Fibroblast of upper back skin (primary cell): Measurements from ENCODE around the gene CPEB1.
"Not testable (repeated sequence)": the region's sequence is repeated elsewhere in the genome, so short reads cannot be mapped to it uniquely, and the experiment has no call there.

Experiments used
- DNase-seq: peaks from one replicate; pipeline ENCODE4 v3.0.0-alpha.2; 2013

The CPEB1 gene

DNA sequence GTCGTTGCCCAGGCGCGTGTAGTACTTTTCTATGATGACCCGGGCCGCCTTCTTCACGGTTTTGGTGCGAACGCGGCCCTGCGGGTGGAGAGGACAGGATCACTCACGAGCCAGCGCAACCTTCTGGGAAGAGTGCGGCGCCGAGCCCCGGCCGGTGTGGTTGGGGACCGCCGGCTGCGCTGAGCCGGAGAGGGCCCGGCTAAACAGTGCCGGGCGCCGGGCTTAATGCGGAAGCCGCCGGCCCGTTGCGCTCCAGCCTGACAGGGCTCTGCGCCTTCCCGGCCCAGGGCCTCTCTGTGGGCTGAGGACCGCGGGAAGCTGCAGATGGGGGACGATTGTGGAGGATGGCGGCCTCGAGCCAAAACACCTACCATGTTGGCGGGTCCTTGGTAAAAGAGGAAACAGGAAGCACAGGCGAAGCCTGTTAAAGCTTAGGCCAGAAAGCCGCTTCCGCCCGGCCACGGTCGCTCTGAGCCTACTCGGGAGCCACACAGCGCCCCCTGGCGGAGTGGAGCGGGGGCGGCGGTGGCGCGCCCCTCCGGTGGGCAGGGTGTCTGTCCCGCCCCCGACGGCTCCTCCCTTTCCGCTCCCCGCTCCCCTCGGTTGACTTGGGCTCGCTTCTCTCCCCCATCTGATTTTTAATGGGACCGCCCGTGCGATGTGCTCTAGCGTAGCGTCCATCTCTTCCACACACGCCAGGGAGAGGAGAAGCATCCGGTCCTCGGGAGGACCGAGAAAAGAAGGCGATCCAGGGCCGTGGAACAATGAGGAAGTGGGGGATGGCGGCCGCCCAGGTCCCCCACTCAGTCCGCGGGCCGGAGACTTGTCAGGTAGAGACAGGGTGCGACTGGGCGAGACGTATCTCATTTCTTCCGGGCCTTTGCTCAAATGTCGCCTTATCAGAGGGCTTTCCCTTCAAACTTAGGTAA is 106.8 kb downstream of the CPEB1 start, which contains the start of gene RPS17:
TSS of gene RPS17 (minus strand) at position 403 of the 929 bp plus-strand sequence. CDS start at position 374, 29 bp downstream.
- peak; percentile 95 for DNase-seq

DNA sequence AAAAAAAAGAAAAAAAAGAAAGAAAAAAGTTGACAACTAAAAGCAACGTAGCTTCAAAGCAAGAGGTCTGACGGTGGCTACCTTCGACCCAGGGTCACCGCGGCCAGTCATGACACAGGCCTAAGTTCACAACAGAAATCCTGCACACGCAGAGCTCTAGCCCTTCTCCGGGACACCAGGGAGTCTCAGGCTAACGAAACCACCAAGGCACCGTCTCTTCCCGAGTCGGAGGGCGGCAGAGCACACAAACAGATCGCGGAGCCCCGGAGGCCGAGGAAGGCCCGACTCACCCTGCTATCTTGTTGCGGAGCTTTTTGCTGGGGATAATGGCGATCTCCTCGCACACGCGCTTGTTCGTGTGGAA is 107.5 kb downstream of the CPEB1 start:
- DNase-seq: no peak

DNA sequence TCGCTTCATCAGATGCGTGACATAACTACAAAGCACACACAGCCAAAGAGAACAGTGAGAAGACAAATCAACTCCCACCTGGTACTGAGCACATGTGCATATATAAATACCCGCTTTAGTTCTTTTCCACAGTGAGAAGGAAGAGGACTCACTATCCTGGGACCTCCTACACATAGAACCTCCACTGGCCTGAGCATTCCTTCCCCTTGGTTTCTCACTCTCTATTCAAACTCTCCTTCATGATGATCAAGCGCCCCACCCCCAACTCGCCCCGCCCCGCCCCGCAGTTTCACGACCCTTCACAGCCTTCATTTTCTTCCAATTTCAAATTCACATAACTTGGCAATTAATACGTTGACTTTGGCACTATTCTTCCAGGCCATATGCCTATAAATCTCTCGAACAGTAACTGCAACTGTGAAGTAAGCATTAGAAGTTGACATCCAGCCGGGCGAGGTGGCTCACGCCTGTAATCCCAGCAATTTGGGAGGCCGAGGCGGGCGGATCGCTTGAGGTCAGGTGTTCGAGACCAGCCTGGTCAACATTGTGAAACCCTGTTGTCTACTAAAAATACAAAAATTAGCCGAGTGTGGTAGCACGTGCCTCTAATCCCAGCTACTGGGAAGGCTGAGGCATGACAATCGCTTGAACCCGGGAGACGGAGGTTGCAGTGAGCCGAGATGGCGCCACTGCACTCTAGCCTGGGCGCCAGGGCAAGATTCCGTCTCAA is 108.0 kb downstream of the CPEB1 start:
- DNase-seq: no peak

DNA sequence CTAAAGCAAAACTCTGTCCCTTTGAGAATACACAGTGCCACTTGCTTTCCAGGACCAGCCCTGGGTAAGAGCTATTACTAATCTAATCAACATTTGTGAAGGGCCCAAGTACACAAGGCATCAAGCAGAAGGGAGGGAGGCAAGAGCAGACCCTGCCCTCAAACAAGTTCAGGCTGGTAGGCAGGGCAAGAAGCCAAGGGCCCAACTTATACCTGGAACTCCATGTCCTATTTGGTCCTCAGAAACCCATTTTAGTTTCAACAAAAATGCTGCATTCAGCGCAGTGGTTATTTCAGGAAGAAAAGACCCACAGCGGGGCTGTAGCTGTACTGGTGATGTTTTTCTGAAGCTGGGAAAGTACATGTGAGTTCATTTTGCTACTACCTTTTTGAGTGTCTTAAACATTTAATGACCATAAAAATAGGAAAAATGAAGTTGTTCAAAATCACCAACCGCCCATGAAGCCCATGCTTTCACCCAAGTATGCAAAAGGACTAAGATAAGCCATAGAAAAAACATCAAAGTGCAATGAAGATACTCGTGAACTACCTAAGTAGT is 109.7 kb downstream of the CPEB1 start:
- no peak for DNase-seq

DNA sequence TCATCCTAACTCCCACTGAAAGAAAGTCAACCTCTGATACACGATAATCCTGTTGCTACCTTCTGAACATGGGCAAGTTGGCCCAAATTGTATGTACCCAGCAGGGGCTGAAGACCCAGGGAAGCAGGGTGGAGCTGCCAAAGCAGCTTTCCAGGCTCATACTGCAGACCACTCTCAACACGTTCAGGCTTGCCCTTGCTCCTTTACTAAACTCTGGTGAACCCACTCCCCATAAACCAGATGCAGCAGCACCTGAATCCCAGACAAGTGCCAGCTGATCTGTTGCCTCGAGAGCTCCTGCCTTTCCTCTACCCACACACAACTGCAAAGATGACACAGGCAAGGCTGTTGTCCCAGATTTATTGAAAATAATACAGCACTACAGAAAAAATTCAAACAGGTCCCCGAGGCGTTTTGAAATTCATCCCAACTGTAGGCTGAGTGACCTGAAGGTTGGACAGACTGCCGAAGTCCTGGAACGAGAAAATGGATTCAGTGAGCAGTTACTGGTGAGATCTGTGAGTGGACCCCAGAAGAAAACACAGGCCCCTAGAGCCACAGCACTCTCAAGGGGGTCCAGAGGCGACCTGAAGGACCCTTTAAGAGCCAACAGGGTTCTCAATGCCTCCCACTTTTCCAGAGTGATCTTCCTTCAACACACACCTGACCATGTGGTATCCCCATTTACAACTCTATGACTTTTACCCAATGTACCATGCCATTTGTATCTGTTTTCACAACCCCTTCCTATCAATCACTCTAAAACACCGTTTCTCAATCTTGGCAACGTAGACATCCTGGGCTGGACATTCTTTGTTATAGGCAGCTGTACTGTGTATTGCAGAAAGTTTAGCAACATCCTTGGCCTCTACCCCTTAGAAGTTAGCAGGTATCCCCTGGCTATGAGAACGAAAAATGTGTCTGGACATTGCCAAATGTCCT is 110.5 kb downstream of the CPEB1 start:
- no peak for DNase-seq

DNA sequence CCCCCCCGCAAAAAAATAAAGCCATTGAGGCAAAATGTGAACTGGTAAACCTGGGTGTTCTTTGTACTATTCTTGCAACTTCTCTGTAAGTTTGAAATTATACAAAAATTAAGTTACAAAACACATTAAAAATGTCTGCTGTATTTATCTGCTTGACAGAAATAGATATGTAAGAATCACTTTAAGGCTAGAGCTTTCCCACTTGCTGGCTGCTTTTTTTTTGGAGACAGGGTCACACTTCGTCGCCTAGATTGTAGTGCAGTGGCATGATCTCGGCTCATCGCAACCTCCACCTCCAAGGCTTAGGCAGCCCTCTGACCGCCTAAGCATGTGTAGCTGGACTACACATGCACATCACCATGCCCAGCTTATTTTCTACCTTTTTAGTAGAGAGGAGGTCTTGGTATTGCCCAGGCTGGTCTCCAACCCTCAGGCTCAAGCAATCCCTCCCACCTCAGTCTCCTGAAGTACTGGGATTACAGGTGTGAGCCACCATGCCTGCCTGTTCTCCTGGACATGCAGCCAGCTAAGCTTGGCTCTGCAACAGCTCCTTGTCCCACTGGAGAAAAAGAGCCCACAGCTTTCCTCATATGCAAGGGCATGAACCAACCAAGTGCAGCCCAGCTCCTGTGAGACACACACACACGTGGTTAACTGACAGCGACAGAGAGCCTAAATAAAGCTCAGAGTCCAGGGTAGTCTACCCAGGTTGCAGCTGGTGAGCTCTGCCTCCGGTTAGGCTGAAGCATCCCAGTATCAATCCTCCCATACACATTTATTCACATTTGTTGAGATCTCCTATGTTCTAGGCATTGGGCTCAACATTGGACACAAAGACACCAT is 111.4 kb downstream of the CPEB1 start:
- DNase-seq: no peak

DNA sequence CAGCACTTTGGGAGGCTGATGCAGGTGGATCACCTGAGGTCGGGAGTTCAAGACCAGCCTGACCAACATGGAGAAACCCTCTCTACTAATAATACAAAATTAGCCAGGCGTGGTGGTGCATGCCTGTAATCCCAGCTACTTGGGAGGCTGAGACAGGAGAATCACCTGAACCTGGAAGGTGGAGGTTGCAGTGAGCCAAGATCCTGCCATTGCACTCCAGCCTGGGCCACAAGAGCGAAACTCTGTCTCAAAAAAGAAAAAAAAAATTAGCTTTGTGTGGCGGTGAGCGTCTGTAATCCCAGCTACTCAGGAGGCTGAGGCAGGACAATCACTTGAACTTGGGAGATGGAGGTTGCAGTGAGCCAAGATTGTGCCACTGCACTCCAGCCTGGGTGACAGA is 112.0 kb downstream of the CPEB1 start:
- not testable (repeated sequence) for DNase-seq

DNA sequence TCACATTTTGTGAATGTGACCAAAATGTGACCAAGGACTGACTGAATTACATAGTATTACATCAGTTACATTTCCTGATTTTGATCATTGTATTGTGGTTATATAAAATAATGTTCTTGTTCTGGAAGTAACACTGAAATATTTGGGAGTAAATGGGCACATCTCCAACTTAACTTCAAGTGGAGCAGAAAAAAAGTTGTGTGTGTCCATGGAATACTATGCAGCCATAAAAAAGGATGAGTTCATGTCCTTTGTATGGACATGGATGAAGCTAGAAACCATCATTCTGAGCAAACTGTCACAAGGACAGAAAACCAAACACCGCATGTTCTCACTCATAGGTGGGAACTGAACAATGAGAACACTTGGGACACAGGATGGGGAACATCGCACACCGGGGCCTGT is 112.7 kb downstream of the CPEB1 start:
- peak; percentile 28 for DNase-seq

DNA sequence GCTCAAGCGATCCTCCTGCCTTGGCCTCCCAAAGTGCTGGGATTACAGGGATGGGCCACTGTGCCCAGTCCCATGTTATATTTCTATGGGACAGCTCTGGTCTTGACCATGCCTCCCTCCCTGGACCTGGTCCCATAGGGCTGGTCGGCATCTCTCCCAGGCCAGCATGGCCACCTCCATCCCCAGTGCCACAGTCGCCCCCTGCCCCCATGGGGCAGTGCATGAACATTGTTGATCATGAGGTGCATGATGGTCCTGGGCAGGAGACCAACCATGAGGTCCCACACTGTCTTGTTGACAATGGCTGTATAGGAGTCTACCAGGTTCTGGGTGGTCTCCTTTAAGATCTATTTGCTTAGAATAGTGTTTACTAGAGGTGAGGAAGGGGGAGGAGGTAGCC is 113.4 kb downstream of the CPEB1 start:
- DNase-seq: no peak

DNA sequence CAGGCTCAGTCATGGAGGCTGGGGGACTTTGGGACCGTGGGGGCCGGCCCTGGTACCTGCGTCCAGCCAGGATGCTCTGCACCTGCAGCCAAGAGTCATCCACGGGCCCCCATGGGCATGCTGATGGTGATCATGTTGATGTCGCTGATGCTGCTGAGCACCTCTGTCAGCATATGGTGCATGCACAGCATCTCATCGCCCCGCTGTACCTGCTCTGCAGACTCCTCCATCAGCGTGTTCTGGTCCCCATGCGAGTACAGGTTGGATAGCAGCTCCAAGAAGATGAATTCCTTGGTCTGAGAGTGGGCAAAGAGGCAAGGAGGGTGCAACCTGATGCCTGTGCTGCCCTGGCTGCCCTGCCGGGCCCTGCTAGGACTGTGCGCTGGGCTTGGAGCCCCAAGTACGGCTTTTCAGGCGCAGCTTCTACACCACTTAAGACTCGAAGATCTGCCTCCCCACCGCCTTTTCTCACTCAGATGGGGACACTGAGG is 114.1 kb downstream of the CPEB1 start:
- no peak for DNase-seq

DNA sequence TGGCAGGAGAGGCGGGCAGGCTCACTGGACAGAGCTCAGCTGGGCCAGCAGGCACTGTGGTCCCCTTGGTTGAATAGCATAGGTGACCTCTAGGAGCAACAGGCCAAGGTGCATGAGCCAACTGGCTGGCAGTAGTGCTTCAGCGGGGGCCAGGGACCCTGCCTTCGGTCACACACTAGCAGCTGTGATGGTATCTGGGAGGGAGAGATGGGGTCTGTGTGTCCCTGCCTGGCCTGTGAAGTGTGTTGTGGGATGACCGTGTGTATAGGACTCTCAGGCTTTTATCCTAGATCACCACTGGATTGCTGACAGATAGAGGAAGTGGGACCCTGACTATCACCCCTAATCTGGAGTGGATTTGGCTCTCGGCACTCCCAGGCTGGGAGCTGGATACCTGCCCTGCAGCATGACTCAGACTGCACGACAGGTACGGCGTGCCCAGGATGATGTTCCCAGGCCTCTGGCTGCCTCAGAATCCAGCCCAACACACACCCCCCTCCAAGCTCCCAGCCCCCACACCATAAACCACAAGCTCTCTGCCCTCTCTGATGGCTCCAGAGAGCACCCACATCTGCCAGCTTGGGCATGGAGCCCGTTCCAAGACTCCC is 114.7 kb downstream of the CPEB1 start:
- no peak for DNase-seq

DNA sequence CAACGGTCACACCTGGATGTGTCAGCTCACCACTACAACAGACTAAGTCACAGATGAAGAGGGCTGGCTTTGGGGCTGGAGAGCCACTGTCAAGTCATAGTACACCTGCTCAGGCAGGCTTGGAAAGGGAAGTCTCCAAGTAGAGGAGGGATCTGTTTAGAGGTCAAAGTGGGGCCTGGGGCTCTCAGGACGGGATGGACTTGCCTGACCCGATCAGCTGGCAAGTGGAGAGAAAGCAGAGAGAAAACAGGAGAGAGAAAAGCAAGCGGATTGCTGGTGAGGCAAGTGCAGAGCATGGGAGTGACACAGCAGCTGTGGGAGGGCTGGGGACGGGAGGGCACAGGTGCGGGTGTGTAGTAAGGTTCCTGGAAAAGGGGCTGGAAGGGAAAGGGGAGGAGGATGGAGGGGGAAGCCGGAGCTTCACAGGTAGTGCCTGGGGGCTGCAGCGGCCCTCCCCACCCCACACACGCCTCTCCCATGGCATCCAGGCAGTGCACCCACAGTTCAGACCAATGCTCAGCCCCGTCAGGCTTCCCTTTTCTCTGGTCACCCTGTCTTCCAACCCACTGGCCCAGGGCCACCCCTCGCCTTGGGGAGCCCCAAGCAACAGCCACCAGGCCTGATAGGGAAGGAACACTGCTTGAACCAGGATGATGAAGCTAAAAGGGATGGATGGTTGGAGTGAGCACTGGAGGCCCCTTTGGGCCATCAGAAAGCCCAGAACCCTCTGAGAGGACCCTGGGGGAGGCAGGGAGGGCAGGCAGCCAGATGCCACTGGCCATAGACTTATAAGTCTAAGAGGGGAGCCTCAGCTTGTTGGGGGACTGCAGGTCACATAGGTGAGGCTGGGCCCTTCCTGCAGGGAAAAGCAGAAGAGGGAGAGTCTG is 115.4 kb downstream of the CPEB1 start:
- DNase-seq: no peak

DNA sequence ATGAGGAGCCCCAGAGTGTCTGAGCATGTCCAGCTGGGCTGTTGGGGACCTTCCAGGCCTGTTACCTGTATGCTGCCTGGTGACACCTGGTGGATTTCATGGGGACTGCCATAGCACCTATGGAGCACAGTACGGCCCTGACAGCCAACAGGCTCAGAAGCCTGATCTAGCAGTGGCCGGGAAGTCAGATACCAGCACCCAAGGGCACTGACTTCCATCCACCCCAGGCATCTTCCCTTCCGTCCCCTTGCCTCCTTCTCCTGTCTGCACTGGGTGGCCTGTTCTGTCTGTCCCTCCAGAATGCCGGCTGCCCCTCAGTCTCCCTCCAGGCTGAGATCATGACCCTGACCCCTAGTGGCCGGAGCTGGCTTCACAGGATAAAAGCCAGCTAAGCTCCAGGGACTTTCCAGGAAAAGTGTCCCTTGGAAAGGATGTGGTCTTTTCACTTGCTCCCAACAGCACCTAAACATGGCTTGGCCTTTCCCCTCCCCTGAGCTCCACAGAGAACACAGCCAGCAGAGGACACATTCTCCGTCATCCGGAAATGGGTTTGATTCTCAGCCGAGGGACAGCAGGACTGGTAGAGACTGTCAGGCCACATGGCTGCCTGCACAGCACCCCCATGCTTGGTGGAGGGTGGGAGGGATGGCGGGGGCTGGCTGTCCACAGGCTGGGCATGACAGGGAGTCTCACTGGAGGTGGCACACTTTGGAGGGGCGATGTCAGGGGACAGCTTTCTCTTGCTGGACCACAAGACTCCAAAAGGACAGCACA is 116.4 kb downstream of the CPEB1 start:
- peak; percentile 55 for DNase-seq

DNA sequence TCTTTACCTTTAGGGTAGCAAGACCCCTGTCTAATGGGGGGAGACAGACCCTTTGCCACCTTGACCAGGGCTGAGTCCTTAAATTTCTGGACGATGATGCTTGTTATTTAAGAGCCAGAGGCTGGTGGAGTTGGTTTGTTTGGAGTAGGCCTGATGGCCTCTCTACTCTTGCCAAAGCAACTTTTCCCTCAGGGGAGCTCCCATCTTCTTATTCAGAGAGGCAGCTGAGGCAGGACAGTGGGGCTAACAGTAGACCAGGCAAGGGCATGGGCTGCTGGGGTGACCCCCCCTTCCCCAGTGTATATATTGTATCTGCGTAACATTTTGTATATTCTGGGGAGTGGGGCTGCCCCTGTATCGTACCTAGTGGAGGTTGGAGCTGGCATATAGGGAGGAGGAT is 117.2 kb downstream of the CPEB1 start:
- no peak for DNase-seq

DNA sequence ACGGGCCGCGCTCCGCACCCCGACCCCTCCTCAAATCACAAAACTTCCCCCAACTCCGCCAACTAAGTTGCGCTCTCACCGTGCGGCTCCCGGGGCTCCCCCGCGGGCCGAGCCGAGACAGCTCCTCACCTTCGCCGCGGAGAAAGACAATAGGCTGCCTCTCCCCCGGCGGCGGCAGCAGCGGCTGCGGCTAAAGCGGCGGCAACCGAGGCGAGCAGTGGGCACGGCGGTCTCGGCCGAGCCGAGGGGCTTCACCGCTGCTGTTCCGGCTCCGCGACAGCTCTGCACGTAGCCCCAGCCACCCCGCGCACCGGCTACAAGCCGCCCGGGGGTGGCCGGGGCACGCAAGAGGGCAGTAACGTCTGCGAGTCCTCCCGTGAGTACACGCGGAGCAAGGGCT is 133.6 kb downstream of the CPEB1 start:
- DNase-seq: not testable (repeated sequence)

DNA sequence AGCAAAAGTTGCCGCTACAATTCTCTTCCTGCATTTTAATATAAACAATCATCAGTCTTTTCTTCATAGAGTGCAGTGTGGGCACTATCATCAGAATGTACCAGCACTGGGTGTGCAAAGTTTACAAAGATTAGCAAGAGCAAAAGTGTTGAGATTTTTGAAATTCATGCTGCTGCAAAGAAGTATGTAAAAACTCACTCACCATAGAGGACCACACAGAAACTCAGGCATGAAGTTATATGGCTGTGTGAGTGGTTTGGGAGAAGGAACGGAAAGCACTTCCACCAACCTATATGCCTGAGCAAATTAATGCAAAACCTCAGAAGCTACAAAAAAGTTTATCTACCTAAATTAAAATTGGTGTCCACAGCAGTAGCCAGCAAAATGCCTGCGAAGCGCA is 139.5 kb downstream of the CPEB1 start:
- DNase-seq: not testable (repeated sequence)

DNA sequence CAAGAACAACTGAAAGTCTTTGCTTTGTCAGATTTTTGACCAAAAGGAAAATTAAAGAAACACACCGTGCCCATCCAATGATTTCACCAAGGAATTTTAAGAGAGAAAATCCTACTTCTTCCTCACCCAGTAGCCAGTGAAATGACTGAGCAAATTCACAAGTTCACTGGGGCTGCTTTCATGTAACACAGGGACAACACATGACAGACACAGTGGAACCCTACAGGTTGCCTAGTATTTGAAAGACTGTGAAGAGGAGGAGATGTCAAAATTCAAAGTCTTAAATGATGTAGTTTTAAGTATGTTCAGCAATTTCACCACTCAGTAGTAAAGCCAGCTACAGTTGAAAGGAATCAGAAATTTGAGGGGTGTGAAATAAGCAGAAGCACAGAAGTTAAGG is 140.1 kb downstream of the CPEB1 start:
- not testable (repeated sequence) for DNase-seq

DNA sequence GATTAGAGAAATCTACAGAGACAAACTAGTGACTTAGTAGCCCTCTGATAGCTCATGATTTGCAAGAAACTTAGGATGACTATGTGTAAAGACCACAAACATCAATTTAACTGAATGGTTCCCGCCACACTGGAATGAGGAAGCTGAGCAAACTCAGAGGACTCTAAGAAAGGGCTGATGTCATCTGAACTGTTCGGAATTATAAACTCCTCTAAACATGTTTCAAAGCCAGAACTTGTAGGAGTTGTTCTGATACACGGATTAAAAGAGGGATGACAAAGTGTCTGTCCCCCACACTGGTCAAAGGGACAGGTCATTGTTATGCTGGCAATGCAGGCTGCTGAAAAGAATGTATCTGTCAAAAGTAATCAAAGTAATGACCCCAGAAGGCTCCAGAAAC is 141.3 kb downstream of the CPEB1 start:
- DNase-seq: not testable (repeated sequence)

DNA sequence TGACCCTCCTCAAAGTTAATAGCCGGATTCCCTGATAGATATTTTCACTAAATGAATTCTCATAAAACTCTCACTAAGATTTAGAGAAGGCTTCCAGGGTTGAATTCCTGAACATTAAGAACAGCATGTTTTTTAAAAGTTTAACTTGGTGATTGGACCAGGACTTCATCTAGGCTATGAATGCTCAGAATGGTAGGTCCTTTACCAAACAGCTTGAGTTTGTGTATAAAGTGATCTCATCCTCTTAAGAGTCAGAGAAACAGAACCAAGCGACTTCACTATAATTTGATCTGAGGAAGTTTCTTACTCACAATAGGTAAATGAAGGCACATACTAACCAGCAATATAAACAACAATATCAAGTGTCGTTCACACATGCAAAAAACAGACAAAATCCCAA is 143.1 kb downstream of the CPEB1 start:
- not testable (repeated sequence) for DNase-seq
